Glutamatergic neuron (in vitro differentiated cells): ENCODE results near the gene OR2AK2. TPM values are rescaled to one million over a fixed set of nuclear protein-coding genes. Genes with fewer than 3 reads are reported as not detected.

Experiments
- DNase-seq: peaks from one replicate; pipeline ENCODE4 v3.0.0; 2022
- H3K27ac Mint-ChIP-seq: one replicate; pipeline ENCODE4 v1.8.0; 2020; ENCODE audit warnings: mild to moderate bottlenecking, mixed read lengths, inconsistent platforms; ENCODE audit not compliant: unreplicated experiment
- H3K27me3 Mint-ChIP-seq: one replicate; pipeline ENCODE4 v1.8.0; 2020; ENCODE audit warnings: mild to moderate bottlenecking, moderate library complexity, mixed read lengths, inconsistent platforms; ENCODE audit not compliant: unreplicated experiment
- H3K36me3 Mint-ChIP-seq: one replicate; pipeline ENCODE4 v1.8.0; 2020; ENCODE audit warnings: mild to moderate bottlenecking, mixed read lengths, inconsistent platforms; ENCODE audit not compliant: unreplicated experiment
- H3K4me1 Mint-ChIP-seq: one replicate; pipeline ENCODE4 v1.8.0; 2020; ENCODE audit warnings: mild to moderate bottlenecking, low read depth, mixed read lengths, inconsistent platforms; ENCODE audit not compliant: unreplicated experiment
- H3K4me3 Mint-ChIP-seq: one replicate; pipeline ENCODE4 v1.8.0; 2020; ENCODE audit warnings: mild to moderate bottlenecking, mixed read lengths, inconsistent platforms; ENCODE audit not compliant: unreplicated experiment
- H3K9me3 Mint-ChIP-seq: one replicate; pipeline ENCODE4 v1.8.0; 2020; ENCODE audit warnings: mild to moderate bottlenecking, moderate library complexity, mixed read lengths, inconsistent platforms; ENCODE audit not compliant: unreplicated experiment
- total RNA-seq: library from RNA; stranded (reverse); fragmentation: NEBNext Ultra II Directional; extraction: Animal tissue kit (Norgen Biotek cat#: 25700); gene quantifications from one replicate; pipeline ENCODE4 v1.2.1, GENCODE V29; 2021; ENCODE audit not compliant: unreplicated experiment
- TF ChIP-seq, protein P1 (sequence below): fragments of 200-600 bp; sonication (generic); IDR thresholded peaks from one replicate; pipeline ENCODE4 v1.5.0; 2021; ENCODE audit not compliant: partially characterized antibody, unreplicated experiment

Gene OR2AK2
- total RNA-seq, 1 donor from 2014 or later = 0.49 TPM

DNA sequence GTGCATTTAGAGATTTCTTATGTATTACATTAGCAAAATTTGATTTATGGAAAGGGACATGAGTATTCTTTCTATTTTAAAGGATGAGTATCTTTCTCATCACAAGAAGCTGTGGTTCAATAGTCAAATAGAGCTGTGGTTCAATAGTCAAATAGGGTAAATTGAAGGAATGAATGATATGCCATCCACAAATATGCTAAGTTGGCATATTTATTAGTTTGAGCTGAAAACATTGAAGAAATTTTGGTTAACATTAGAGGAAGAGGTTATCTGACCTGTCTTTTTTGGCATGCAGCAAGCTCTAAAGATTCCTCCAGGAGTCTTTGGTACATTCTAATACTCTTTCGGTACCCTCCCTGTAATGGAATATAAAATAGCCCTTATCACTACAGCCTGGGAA, 11.6 kb upstream of the OR2AK2 start:
- H3K4me1 Mint-ChIP-seq = no peaks in the 10 kb centered on the region
- no peaks in the 10 kb centered on the region for H3K36me3 Mint-ChIP-seq
- H3K27ac Mint-ChIP-seq = no peak overlapping the region
- no peak overlapping the region for H3K4me3 Mint-ChIP-seq
- no peaks in the 10 kb centered on the region for H3K27me3 Mint-ChIP-seq
- peaks cover 9% of the 10 kb centered on the region for H3K9me3 Mint-ChIP-seq
- TF ChIP-seq, protein P1, sequence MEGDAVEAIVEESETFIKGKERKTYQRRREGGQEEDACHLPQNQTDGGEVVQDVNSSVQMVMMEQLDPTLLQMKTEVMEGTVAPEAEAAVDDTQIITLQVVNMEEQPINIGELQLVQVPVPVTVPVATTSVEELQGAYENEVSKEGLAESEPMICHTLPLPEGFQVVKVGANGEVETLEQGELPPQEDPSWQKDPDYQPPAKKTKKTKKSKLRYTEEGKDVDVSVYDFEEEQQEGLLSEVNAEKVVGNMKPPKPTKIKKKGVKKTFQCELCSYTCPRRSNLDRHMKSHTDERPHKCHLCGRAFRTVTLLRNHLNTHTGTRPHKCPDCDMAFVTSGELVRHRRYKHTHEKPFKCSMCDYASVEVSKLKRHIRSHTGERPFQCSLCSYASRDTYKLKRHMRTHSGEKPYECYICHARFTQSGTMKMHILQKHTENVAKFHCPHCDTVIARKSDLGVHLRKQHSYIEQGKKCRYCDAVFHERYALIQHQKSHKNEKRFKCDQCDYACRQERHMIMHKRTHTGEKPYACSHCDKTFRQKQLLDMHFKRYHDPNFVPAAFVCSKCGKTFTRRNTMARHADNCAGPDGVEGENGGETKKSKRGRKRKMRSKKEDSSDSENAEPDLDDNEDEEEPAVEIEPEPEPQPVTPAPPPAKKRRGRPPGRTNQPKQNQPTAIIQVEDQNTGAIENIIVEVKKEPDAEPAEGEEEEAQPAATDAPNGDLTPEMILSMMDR = no peak
- no peak for DNase-seq

DNA sequence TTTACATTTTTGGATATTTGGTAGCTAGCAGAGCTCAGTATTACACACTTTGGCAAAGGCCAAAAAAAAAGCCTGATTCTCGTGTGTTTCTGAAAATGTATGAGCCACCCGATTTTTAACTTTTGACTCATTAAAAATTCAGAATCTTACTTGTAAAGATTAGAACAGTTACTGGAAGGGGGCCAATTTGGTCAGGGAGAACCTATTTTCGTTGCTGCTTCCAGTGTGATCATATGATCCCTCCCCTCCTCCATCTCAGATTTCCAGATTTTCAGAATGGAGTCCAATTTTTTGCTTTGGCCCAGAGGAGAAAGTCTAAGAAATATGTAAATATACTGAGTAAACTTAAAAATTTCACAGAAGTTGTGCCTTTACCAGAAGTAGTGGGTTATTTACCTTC, 3.2 kb upstream of the OR2AK2 start:
- no peak for DNase-seq
- Mint-ChIP-seq H3K27ac (no peak overlapping the region), H3K36me3 (no peaks in the 10 kb centered on the region), H3K9me3 (peaks cover 4% of the 10 kb centered on the region), H3K27me3 (peaks cover 1% of the 10 kb centered on the region), H3K4me3 (no peak overlapping the region), H3K4me1 (no peaks in the 10 kb centered on the region)
- TF ChIP-seq, protein P1 = no peak

DNA sequence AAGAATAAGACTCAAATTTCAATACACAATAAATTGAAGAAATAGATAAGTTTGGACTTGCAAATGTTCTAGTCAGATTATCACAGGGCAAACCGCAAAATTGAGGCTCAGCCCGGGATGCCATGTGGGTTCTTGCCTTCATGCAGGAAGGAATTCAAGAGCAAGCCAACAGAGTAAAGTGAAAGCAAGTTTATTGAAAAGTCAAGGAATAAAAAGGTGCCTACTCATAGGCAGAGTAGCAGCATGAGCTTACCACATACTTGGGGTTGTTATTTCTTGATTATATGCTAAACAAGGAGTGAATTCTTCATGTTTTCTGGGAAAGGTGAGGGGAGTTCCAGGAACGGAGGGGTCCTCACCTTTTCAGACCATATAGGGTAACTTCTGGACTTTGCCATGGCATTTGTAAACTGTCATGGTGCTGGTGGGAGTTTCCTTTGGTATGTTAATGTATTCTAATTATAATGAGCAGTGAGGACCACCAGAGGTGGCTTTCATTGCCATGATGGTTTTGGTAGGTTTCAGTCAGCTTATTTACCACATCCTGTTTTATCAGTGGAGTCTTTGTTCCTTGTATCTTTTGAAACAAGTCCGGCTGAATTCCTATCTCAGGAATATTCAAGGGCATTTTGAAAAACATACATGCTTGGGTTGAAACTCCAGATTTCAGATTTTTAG, 2.0 kb upstream of the OR2AK2 start:
- peaks cover 4% of the 10 kb centered on the region for H3K9me3 Mint-ChIP-seq
- H3K27ac Mint-ChIP-seq = no peak overlapping the region
- H3K4me1 Mint-ChIP-seq = no peaks in the 10 kb centered on the region
- no peak for DNase-seq
- H3K27me3 Mint-ChIP-seq = peaks cover 1% of the 10 kb centered on the region
- H3K4me3 Mint-ChIP-seq = no peak overlapping the region
- no peaks in the 10 kb centered on the region for H3K36me3 Mint-ChIP-seq
- TF ChIP-seq, protein P1 = no peak

DNA sequence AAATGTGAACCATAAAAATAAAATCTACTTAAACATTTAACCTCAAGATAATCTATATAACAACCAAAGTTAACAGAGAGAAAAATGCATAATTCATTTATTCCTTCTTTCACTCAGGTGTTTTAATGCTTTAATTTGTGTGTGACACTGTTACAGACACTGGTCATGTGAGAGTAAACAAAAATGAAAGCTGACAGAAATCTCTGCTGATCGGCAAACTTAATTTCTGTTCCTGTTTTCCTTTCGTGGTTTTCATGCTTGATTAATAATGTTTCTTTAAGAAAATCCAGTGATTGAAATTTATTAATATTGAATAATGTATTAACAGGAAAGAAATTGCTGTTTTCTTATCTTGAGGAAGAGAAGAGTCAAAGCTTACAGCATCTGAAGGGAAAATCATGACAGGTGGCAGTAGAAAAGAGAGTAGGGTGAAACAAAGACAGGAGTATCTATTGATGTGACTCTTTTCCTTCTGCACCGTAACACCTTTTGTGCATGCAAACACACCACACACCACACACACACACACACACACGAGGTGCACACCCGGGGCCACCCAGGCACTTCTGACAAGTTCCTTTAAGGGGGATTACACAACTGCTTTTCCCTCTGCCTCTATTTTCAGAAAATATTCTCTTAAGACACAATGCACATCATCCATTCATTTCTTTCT, 1.6 kb downstream of the OR2AK2 start:
- no peaks in the 10 kb centered on the region for H3K4me1 Mint-ChIP-seq
- no peaks in the 10 kb centered on the region for H3K27me3 Mint-ChIP-seq
- H3K36me3 Mint-ChIP-seq = no peaks in the 10 kb centered on the region
- TF ChIP-seq, protein P1 = no peak
- no peak for DNase-seq
- H3K27ac Mint-ChIP-seq = no peak overlapping the region
- H3K9me3 Mint-ChIP-seq = peaks cover 2% of the 10 kb centered on the region
- H3K4me3 Mint-ChIP-seq = no peak overlapping the region

DNA sequence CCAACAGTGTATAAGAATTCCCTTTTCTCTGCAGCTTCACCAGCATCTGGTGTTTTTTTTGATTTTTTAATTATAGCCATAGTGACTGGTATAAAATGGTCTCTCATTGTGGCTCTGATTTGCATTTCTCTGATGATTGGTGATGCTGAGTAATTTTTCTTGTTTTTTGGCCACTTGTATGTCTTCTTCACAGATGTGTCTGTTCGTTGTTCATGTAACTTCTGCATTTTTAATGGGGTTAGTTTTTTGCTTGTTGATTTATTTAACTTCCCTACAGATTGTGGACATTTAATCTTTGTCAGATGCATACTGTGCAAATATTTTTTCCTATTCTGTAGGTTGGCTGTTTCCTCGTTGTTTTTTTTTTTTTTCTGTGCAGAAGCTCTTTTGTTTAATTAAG, 28.0 kb downstream of the OR2AK2 start:
- no peaks in the 10 kb centered on the region for H3K27me3 Mint-ChIP-seq
- H3K36me3 Mint-ChIP-seq = peaks cover 10% of the 10 kb centered on the region
- no peak overlapping the region for H3K27ac Mint-ChIP-seq
- TF ChIP-seq, protein P1 = no peak
- DNase-seq = no peak
- no peaks in the 10 kb centered on the region for H3K4me1 Mint-ChIP-seq
- peaks cover 11% of the 10 kb centered on the region for H3K9me3 Mint-ChIP-seq
- H3K4me3 Mint-ChIP-seq = no peak overlapping the region
